HG03565 (cell line): Measurements from ENCODE around the gene LSR.
A peak's percentile ranks its signal among the peaks of the same experiment; 100 is the strongest.

ENCODE experiments used
- ATAC-seq: cut with Tn5 transposase; IDR thresholded peaks from one replicate; pipeline ENCODE4 v1.9.1; 2021; ENCODE audit warnings: mild to moderate bottlenecking, moderate library complexity; ENCODE audit not compliant: unreplicated experiment

LSR gene

GRCh38 chr19:35246466-35247092 lies 2.2 kb upstream of the LSR start:
- ATAC-seq: no peak

GRCh38 chr19:35247526-35248309 lies 1.1 kb upstream of the LSR start:
- peak; percentile 34 for ATAC-seq

GRCh38 chr19:35249146-35249847 lies 495 bp downstream of the LSR start:
- ATAC-seq: no peak

- ATAC-seq: no peak
Measured at GRCh38 chr19:35249848-35250711, 1.3 kb downstream of the LSR start.

GRCh38 chr19:35251456-35251855 lies 2.7 kb downstream of the LSR start:
- no peak for ATAC-seq

- no peak for ATAC-seq
Measured at GRCh38 chr19:35253316-35254286, 4.8 kb downstream of the LSR start.

GRCh38 chr19:35254341-35255297 lies 5.8 kb downstream of the LSR start:
- no peak for ATAC-seq

GRCh38 chr19:35256566-35256965 lies 7.8 kb downstream of the LSR start:
- no peak for ATAC-seq

GRCh38 chr19:35257113-35257461 lies 8.3 kb downstream of the LSR start:
- no peak for ATAC-seq

- ATAC-seq: no peak
Measured at GRCh38 chr19:35260694-35261304, 12.0 kb downstream of the LSR start.

- no peak for ATAC-seq
Measured at GRCh38 chr19:35261356-35262100, 12.7 kb downstream of the LSR start.

- ATAC-seq: no peak
Measured at GRCh38 chr19:35262101-35262761, 13.4 kb downstream of the LSR start.

GRCh38 chr19:35264268-35265125 lies 15.7 kb downstream of the LSR start:
- ATAC-seq: no peak

GRCh38 chr19:35265126-35265899 lies 16.5 kb downstream of the LSR start:
- no peak for ATAC-seq

GRCh38 chr19:35265900-35266519 lies 17.2 kb downstream of the LSR start:
- no peak for ATAC-seq
